GM19397 (cell line): ENCODE results near the gene DIRAS1.
"Not testable (repeated sequence)": the region's sequence is repeated elsewhere in the genome, so short reads cannot be mapped to it uniquely, and the experiment has no call there.

Source experiments
- ATAC-seq: cut with Tn5 transposase; IDR thresholded peaks from one replicate; pipeline ENCODE4 v1.9.1; 2021; ENCODE audit warnings: mild to moderate bottlenecking, moderate library complexity; ENCODE audit not compliant: unreplicated experiment

Gene DIRAS1

GRCh38 chr19:2679439-2679838 is 41.7 kb downstream of the DIRAS1 start:
- ATAC-seq, result no peak

- ATAC-seq, result not testable (repeated sequence)
Observed at GRCh38 chr19:2678948-2679347, 42.2 kb downstream of the DIRAS1 start.

DNA sequence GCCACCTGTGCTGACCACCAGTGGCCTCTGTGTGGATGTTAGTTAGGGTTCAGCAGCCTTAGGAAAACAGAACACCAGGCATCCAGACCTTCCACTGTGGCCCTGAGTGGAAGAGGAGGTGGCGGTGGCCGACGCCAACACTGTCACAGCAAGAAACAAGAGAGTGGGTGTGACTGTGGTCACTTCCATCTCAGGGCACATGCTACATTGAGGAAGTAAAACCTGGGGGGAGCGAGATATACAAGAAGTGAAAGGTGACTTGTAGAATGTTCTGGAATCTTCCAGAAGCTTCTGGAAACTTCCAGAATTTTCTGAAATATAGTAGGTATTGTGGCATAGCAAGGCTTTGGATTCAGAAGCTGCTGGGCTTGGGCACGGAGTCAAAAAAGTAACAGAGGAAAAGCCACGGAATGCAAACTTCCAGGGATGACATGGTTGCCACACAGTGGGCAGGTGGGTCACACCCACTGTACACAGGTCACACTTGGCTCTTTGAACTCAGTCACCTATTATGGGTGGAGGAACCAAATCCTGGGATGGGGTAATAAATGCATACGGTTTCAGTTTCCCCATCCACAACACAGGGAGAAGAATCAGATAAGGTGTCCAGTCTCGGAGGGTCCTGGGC is 43.0 kb downstream of the DIRAS1 start:
- ATAC-seq, result peak; percentile 42

DNA sequence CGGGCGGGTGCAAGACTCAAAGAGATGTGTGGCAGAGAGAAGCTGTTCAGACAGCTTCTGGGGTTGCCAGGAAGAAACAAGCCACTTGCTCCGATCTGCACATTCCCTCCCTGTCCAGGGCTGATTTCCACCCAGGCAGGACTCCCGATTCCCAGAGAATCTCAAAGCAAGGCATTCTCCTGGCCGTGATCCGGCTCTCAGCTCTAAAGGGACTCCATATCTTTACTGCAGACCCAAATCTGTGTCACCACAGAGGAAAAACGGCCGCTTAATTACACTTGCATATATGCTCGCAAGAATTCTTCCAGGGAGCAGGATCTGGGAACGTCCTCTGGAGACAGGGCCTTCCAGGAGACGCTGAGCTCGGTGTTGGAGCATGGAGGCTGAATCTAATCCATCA is 44.3 kb downstream of the DIRAS1 start:
- no peak for ATAC-seq

DNA sequence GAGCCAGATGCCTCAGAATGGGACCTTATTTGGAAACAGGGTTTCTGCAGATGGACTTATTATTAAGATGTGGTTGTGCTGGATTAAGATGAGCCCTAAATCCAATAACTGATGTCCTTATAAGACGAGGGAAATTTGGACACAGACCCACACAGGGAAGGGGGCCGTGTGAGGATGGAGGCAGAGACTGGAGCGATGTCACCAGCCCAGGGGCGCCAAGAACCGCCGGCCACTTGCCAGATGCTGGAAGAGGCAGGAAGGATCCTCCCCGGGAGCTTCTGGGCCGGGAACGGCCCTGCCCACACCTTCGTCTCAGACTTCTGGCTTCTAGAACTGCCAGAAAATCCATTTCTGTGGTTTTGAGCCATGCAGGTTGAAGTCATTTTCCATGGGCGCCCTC is 45.3 kb downstream of the DIRAS1 start:
- ATAC-seq, result no peak

GRCh38 chr19:2670217-2670616 is 51.0 kb downstream of the DIRAS1 start:
- ATAC-seq, result no peak

GRCh38 chr19:2668175-2668763 is 52.9 kb downstream of the DIRAS1 start:
- no peak for ATAC-seq

DNA sequence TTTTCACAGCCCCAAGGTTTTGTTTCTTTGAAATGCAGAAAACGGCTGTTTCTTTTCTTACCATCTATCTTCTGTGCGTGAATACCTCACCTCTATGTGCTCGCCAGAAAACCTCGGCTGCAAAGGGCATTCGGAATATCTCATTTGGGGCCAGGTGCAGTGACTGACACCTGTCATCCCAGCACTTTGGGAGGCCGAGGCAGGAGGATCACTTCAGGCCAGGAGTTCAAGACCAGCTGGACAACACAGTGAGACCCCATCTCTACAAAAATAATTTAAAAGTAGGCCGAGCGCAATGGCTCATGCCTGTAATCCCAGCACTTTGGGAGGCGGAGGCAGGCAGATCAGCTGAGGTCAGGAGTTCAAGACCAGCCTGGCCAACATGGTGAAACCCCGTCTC is 53.8 kb downstream of the DIRAS1 start:
- not testable (repeated sequence) for ATAC-seq

DNA sequence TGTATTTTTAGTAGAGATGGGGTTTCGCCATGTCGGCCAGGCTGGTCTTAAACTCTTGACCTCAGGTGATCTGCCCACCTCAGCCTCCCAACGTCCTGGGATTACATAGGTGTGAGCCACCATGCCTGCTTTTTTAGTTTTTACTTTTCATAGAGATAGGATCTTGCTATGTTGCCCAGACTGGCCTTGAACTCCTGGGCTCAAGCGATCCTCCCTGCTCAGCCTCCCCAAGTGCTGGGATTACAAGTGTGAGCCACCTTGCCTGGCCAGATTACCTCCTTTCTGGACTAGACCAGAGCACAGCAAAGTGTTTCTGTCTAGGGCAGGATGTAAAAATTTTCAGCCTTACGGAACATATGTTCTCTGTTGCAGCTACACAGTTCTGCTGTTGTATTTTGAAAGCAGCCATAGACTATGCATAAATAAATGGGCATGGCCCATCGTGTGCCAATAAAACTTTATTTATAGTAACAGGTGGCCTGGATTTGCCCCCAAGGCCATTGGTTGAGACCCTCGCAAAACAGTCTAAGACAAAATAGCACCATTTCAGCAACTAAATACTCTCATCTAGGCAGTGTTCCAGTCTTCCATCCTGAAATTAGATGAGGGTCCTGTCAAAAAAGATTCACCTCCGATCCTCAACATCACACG is 54.7 kb downstream of the DIRAS1 start:
- no peak for ATAC-seq

DNA sequence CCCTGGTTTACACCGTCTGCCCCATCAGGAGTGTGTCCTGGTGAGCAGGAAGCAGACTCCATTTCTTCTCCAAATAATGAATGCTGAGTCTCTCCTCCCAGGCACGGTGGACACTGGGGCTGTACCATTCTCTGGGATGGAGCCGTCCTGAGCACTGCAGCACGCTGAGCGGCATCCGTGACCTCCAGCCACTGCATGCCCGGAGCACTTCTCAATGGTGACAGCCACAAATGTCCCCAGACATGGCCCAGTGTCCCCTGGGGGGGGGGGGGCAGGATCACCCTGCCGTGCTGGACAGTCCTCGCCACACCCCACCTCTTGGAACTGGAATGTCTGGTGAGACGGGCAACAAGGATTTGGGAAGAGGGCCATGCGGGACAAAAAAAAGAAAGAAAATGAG is 56.1 kb downstream of the DIRAS1 start:
- ATAC-seq, result no peak
